ENCODE measurements around the gene TJP1. TPM values are rescaled to one million over a fixed set of nuclear protein-coding genes. Genes with fewer than 3 reads are reported as not detected.
A peak's percentile ranks its signal among the peaks of the same experiment; 100 is the strongest.

Gene TJP1
- total RNA-seq, 4 donors from 2014 or later = 69.6 to 142 (median 119) TPM

- intact Hi-C loops (cut with DNase I) = no loop called here
- TF ChIP-seq, protein P1, sequence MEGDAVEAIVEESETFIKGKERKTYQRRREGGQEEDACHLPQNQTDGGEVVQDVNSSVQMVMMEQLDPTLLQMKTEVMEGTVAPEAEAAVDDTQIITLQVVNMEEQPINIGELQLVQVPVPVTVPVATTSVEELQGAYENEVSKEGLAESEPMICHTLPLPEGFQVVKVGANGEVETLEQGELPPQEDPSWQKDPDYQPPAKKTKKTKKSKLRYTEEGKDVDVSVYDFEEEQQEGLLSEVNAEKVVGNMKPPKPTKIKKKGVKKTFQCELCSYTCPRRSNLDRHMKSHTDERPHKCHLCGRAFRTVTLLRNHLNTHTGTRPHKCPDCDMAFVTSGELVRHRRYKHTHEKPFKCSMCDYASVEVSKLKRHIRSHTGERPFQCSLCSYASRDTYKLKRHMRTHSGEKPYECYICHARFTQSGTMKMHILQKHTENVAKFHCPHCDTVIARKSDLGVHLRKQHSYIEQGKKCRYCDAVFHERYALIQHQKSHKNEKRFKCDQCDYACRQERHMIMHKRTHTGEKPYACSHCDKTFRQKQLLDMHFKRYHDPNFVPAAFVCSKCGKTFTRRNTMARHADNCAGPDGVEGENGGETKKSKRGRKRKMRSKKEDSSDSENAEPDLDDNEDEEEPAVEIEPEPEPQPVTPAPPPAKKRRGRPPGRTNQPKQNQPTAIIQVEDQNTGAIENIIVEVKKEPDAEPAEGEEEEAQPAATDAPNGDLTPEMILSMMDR (IDR thresholded peaks at IDR 0.05) = no peak
- no peak for TF ChIP-seq POLR2A (IDR thresholded peaks at IDR 0.05)
- 81 to 84% methylated on average over 3 of the region's 3 CpGs for whole genome bisulfite sequencing, 2 donors
Measured at GRCh38 chr15:29852201-29852600, 29.9 kb upstream of the TJP1 start.

GRCh38 chr15:29849716-29850115 lies 27.4 kb upstream of the TJP1 start:
- 61 to 72% methylated on average over 6 of the region's 7 CpGs for WGBS, 2 donors

More at GRCh38 chr15:29852201-29852600, 29.9 kb upstream of the TJP1 start:
- H3K4me3 ChIP-seq = no peak overlapping the region
- no peaks in the 10 kb centered on the region for H3K27me3 ChIP-seq
- peaks cover 0 to 18% (median 0%) of the 10 kb centered on the region in 3 donors for H3K9me3 ChIP-seq
- no peak for DNase-seq
- peaks cover 0 to 14% (median 0%) of the 10 kb centered on the region in 3 donors for H3K4me1 ChIP-seq
- no peaks in the 10 kb centered on the region for H3K36me3 ChIP-seq
- H3K27ac ChIP-seq = no peak overlapping the region

GRCh38 chr15:29849218-29849617 lies 26.9 kb upstream of the TJP1 start:
- H3K4me3 ChIP-seq = no peak overlapping the region
- intact Hi-C loops (cut with DNase I) = no loop called here
- H3K9me3 ChIP-seq = peaks cover 0 to 21% (median 0%) of the 10 kb centered on the region in 3 donors
- DNase-seq = no peak
- H3K27me3 ChIP-seq = no peaks in the 10 kb centered on the region
- H3K27ac ChIP-seq = peak overlapping the region in 1 of 4 donors; percentile 76
- WGBS, 2 donors = 20 to 52% methylated on average over 1 of the region's 1 CpG
- peaks cover under 1 to 26% (median 2%) of the 10 kb centered on the region in 3 donors for H3K4me1 ChIP-seq
- TF ChIP-seq, protein P1 (IDR thresholded peaks at IDR 0.05) = no peak
- no peak for TF ChIP-seq POLR2A (IDR thresholded peaks at IDR 0.05)
- no peaks in the 10 kb centered on the region for H3K36me3 ChIP-seq

More at GRCh38 chr15:29849716-29850115, 27.4 kb upstream of the TJP1 start:
- no peak for DNase-seq
- Histone ChIP-seq H3K27ac (peak overlapping the region in 2 of 4 donors; percentile 5 to 76), H3K4me3 (no peak overlapping the region), H3K9me3 (peaks cover 0 to 21% (median 0%) of the 10 kb centered on the region in 3 donors), H3K36me3 (no peaks in the 10 kb centered on the region), H3K27me3 (no peaks in the 10 kb centered on the region), H3K4me1 (peaks cover 0 to 21% (median 0%) of the 10 kb centered on the region in 3 donors)
- intact Hi-C loops (cut with DNase I) = no loop called here
- TF ChIP-seq, protein P1 (IDR thresholded peaks at IDR 0.05) = no peak

GRCh38 chr15:29844290-29844903 lies 22.1 kb upstream of the TJP1 start:
- Histone ChIP-seq H3K9me3 (peaks cover 0 to 12% (median 0%) of the 10 kb centered on the region in 3 donors), H3K4me1 (peaks cover 7 to 26% (median 10%) of the 10 kb centered on the region in 3 donors), H3K27me3 (no peaks in the 10 kb centered on the region), H3K27ac (peak overlapping the region; percentile 28 to 82 (median 60)), H3K36me3 (no peaks in the 10 kb centered on the region), H3K4me3 (no peak overlapping the region)
- intact Hi-C loops (cut with DNase I) = no loop called here
- TF ChIP-seq POLR2A (IDR thresholded peaks at IDR 0.05) = no peak
- TF ChIP-seq, protein P1 (IDR thresholded peaks at IDR 0.05) = no peak
- DNase-seq = no peak
- WGBS, 2 donors = 46 to 54% methylated on average over 4 to 5 of the region's 5 CpGs

GRCh38 chr15:29842290-29842689 lies 20.0 kb upstream of the TJP1 start:
- H3K27ac ChIP-seq = no peak overlapping the region

More at GRCh38 chr15:29842290-29842689, 20.0 kb upstream of the TJP1 start:
- Histone ChIP-seq H3K36me3 (no peaks in the 10 kb centered on the region), H3K9me3 (peaks cover 0 to 4% (median 0%) of the 10 kb centered on the region in 3 donors), H3K4me3 (no peak overlapping the region), H3K4me1 (peaks cover 7 to 37% (median 10%) of the 10 kb centered on the region in 3 donors), H3K27me3 (no peaks in the 10 kb centered on the region)
- TF ChIP-seq, protein P1 (IDR thresholded peaks at IDR 0.05) = no peak
- no peak for TF ChIP-seq POLR2A (IDR thresholded peaks at IDR 0.05)
- intact Hi-C loops (cut with DNase I) = no loop called here
- no peak for DNase-seq
- WGBS, 2 donors = 72 to 78% methylated on average over 5 of the region's 5 CpGs
